Stimulated activated CD8-positive, alpha-beta memory T cell treated with anti-CD3 and anti-CD28 coated beads, Interleukin-4, amount 100 ng/mL, for 48 hours (primary cell): ENCODE results near the gene SHISAL1.

Source experiments
- DNase-seq: peaks from one replicate; pipeline ENCODE4 v3.0.0-alpha.2; 2020

Gene SHISAL1

DNA sequence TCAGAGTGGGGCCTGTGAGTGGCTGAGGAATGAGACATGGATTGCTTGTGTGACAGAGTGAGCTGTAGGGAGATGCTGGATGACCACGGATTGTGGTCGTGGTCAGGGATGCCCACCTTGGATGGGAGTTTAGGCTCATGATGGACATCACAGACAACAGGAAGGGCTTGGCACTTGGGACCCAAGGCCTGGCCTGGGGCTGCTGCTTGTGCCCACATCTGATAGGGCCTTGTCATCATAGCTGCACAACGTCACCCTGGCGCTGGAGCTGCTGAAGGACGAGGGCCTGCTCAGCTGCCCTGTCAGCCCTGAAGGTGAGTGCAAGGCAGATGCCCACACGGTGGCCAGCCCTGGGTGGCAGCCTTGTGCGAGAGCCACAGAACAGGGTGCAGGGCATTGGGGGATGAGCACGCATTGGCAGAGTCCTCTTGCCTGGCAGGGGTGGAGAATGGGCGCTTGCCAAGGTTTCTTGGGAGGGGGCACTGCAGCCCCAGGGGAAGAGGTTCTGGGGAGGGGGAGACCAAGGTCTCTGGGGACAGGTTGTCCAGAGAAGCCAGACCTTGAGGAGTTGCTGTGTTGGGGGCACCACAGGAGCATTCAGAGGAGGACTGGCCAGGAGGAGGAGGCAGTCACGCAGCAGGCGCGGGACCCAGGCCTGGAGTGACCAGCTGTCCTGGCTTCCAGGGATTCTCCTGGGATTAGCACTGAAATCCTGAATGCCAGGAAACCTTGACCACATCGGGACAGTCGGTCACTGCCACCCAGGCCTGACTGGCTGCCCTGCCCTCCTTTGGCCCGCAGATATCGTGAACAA, 107.0 kb downstream of the SHISAL1 start:
- no peak for DNase-seq

GRCh38 chr22:44204739-44205515, 107.8 kb downstream of the SHISAL1 start:
- DNase-seq: no peak

DNA sequence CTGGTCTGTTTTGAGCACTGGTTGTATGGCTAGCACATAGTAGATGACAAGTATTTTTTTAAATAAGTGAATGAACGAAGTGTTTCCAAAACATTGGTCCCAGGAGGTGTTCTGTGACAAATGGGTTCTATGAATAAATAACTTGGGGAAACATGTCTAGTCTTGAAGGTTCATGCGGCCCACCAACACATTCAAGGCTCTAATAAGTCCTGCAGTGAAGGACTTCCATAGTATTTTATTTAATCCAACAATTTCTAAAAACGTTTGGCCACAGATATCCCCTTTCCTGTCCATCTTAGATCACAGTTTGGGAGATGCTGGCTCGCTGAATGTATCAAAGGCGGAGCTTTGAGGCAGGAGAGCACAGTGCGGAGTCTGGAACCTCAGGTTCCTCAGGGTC, 109.5 kb downstream of the SHISAL1 start:
- no peak for DNase-seq

DNA sequence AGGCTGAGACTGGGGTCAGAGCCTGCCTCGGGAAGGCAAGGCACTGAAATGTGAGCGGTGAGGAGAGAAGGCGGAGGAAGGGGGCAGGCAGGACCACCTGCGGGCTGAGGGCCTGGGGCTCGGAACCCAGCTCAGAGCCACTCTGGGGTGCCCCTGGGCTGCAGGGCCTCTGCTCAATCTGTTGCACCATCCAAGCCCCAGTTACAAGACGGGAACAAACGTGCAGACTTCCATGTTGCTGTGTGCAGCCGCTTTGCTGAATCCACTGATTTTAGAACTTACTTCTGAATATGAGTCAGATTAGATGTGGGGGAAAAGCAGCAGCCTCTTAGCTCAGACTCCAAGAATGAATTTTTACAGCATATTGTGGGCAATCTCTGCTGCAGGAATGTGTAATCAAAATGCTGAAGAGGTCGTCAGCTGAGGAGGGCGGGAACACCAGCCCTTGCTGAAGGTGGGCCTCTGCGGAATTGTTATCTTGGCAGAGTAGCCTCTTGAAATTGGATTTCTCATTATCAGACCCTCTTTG, 110.4 kb downstream of the SHISAL1 start:
- DNase-seq: no peak

GRCh38 chr22:44201665-44202064, 111.1 kb downstream of the SHISAL1 start:
- DNase-seq: no peak

- DNase-seq: no peak
Observed at GRCh38 chr22:44200855-44201550, 111.7 kb downstream of the SHISAL1 start.

- no peak for DNase-seq
Observed at GRCh38 chr22:44200451-44200850, 112.3 kb downstream of the SHISAL1 start.

GRCh38 chr22:44199866-44200265, 112.9 kb downstream of the SHISAL1 start:
- DNase-seq: no peak

GRCh38 chr22:44199164-44199563, 113.6 kb downstream of the SHISAL1 start:
- DNase-seq: no peak

DNA sequence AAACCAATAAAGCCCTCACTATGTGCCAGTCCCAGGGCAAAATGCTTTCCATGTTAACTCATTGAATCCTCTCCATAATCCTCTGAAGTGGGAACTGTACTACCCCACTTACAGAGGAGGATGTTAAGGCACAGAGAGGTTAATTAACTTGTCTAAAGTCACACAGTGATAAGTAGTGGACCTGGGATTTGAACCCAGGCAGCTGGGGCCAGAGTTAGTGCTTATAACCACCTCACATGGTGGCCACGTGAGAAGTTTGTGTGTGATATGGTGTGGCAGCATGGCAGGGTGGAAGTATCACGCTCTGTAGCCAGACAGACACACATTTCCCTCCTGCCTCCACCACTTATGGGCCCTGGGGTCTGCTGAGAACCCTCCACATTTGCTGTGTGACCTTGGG, 115.5 kb downstream of the SHISAL1 start:
- no peak for DNase-seq

DNA sequence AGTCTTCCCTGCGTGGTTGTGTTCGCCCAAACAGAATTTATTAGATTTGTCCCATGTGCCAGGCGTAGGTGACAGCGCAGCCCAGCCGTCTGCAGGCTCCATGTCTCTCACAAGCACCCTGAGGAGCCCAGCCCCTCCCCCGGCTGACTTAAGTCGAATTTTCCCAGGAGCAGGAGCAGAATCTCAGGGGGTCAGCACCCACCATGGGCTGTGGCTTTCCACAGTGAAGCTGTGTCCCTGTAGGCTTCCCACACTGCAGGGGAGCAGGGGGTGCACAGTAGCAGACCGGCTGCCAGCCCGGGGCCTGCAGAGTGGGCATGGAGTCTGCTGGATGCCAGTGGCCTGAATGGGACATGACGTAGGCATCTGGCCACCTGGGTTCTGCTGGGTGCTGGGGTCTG, 116.0 kb downstream of the SHISAL1 start:
- DNase-seq: no peak

DNA sequence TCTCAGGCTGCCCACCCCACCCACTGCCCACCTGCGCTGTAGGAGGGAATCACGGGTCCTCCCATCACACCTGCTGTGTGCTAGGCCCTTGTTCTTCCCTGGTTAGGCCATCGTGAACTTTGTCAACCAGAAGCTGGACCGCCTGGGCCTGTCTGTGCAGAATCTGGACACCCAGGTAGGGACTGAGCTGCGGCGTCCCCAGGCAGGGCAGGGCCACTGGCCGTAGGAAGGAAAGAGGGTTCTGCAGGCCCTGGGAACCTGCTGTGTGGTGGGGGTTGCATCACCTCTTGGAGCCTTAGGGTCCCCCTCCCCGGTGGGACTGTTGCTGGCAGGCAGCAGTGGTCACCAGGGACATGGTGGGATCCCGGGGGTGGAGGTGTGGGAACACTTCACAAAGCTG, 116.5 kb downstream of the SHISAL1 start:
- no peak for DNase-seq

GRCh38 chr22:44195189-44195871, 117.4 kb downstream of the SHISAL1 start:
- no peak for DNase-seq

- DNase-seq: no peak
Observed at GRCh38 chr22:44194569-44194968, 118.2 kb downstream of the SHISAL1 start.
